H1 (cell line): ENCODE measurements around the gene PHF24.

Experiments used
- CBX5 ChIP-seq: fragments of 300-800, 300-1000 bp; sonication (generic); IDR thresholded peaks from 2 replicates; pipeline ENCODE4 v1.7.1; 2016; ENCODE audit warnings: antibody characterized with exemption, low read length, low read depth
- EP300 ChIP-seq, 2 experiments: IDR thresholded peaks; 1 replicate in 1 of 2; 2 replicates in 1 of 2; pipeline ENCODE4 v1.6.1; 2011 to 2012; ENCODE audit warnings: low read depth in 2 of 2, low read length in 2 of 2, mild to moderate bottlenecking in 2 of 2, borderline replicate concordance in 1 of 2, inconsistent platforms in 1 of 2, moderate library complexity in 1 of 2
- JUN ChIP-seq: IDR thresholded peaks from 2 replicates; pipeline ENCODE4 v1.6.1; 2011; ENCODE audit warnings: low read depth, mild to moderate bottlenecking, improper control_type of control experiment, low read length
- POLR2A ChIP-seq, 2 experiments: IDR thresholded peaks; 1 replicate in 1 of 2; 2 replicates in 1 of 2; pipeline ENCODE4 v1.6.1; 2011; ENCODE audit warnings: low read depth in 2 of 2, low read length in 2 of 2, mild to moderate bottlenecking in 2 of 2; ENCODE audit errors: control extremely low read depth in 1 of 2
- SIN3A ChIP-seq, 2 experiments: IDR thresholded peaks in 1 of 2; conservative IDR thresholded peaks in 1 of 2; 2 replicates each; pipeline ENCODE4 v1.6.1; 2011 to 2012; ENCODE audit warnings: low read length in 2 of 2, improper control_type of control experiment in 1 of 2, low read depth in 1 of 2, mild to moderate bottlenecking in 1 of 2
- SP2 ChIP-seq: IDR thresholded peaks from 2 replicates; pipeline ENCODE4 v1.6.1; 2012; ENCODE audit warnings: mild to moderate bottlenecking, low read length, inconsistent platforms
- TAF1 ChIP-seq: IDR thresholded peaks from 2 replicates; pipeline ENCODE4 v1.6.1; 2011; ENCODE audit warnings: mild to moderate bottlenecking, low read depth, low read length
- TF ChIP-seq, protein P1 (sequence below), 3 experiments: IDR thresholded peaks; 1 replicate in 2 of 3; 2 replicates in 1 of 3; pipeline versions ENCODE4 v1.5.1 to v1.6.1; 2011; ENCODE audit warnings: low read length in 3 of 3, mild to moderate bottlenecking in 3 of 3, inconsistent platforms in 2 of 3, low read depth in 1 of 3, moderate library complexity in 1 of 3; ENCODE audit not compliant: insufficient read depth in 1 of 3; ENCODE audit errors: control extremely low read depth in 1 of 3

DNA sequence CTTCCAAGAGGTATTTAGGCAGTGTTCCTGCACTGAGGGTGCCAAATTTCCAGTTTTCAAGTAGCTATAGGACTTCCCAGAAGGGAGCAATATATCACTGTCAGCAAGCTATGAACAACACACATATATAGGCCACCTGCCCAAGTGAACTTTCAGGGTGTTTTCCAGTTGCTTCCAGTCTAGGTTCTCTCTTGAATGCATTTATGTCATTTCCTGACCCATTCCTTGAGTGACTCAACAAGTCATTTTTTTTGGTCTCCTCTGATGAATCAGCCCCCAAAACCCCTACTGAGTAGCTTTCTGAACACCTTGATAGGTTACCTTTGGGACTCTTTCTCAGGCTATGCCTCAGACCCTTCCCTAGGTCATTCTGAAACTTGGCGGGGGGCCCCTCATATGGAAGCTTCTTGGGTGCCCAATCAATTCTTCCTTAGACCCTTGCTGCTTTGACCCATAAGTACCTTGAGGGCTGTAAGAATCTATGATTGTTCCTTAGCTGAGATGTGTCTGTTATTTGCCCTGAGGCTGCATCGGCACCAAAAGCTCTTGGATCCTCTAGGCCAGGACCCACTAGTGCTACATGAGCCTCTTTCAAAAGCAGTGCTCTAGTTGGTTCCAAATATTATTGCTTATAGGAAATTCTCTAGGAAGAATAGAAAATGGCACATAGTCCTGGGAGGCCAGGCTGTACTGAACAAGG is 43.9 kb downstream of the PHF24 start:
- TF ChIP-seq TAF1 (no peak), EP300 (IDR thresholded peaks at IDR 0.05; ENCODE audit: borderline replicate concordance in 1 of 2, low read depth in 2 of 2, low read length in 2 of 2) (no peak), CBX5 (no peak), POLR2A (IDR thresholded peaks at IDR 0.05; ENCODE audit: control extremely low read depth in 1 of 2, low read depth in 2 of 2, low read length in 2 of 2) (no peak), SP2 (no peak), JUN (no peak), SIN3A (conservative IDR thresholded peaks at IDR 0.05 in 1 of 2, IDR thresholded peaks at IDR 0.05 in 1 of 2; ENCODE audit: low read depth in 1 of 2, low read length in 2 of 2) (no peak)
- TF ChIP-seq, protein P1, sequence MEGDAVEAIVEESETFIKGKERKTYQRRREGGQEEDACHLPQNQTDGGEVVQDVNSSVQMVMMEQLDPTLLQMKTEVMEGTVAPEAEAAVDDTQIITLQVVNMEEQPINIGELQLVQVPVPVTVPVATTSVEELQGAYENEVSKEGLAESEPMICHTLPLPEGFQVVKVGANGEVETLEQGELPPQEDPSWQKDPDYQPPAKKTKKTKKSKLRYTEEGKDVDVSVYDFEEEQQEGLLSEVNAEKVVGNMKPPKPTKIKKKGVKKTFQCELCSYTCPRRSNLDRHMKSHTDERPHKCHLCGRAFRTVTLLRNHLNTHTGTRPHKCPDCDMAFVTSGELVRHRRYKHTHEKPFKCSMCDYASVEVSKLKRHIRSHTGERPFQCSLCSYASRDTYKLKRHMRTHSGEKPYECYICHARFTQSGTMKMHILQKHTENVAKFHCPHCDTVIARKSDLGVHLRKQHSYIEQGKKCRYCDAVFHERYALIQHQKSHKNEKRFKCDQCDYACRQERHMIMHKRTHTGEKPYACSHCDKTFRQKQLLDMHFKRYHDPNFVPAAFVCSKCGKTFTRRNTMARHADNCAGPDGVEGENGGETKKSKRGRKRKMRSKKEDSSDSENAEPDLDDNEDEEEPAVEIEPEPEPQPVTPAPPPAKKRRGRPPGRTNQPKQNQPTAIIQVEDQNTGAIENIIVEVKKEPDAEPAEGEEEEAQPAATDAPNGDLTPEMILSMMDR (IDR thresholded peaks at IDR 0.05; ENCODE audit: control extremely low read depth in 1 of 3, insufficient read depth in 1 of 3, low read depth in 1 of 3, low read length in 3 of 3), result no peak
